ENCODE results near the gene SLC35A1.

The SLC35A1 gene

DNA sequence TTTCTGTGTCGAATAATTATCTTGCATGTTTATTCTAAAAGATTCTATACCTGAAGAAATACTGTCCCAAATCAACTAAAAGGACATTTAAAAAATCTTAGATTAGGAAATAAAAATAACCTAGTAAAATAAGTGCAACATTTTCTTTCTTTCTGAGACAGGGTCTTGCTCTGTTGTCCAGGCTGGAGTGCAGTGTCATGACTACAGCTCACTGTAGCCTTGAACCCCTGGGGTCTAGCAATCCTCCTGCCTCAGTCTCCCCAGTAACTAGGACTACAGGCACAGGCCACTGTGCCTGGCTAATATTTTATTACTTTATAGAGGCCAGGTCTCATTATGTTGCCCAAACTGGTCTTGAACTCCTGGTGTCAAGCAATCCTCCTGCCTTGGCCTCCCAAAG lies 68.3 kb downstream of the SLC35A1 start:
- Histone ChIP-seq H3F3A (ENCODE audit: insufficient read depth) (0 out of 2 replicates have a peak, but pooled peaks cover 2% of the 10 kb centered on the region), H3K4me2 (ENCODE audit: low read depth, low read length, poor library complexity, severe bottlenecking) (no peak overlapping the region), H3K9me2 (replicated peaks; ENCODE audit: insufficient read depth, low read length) (no peaks in the 10 kb centered on the region), H3K4me3 (ENCODE audit: insufficient read depth, low read length, poor library complexity, severe bottlenecking) (no peak overlapping the region), H3K36me3 (ENCODE audit: low read length) (peaks cover 31% of the 10 kb centered on the region), H3K9me3 (ENCODE audit: insufficient read depth, low read length) (peaks cover 5% of the 10 kb centered on the region; the same call in 1 of the 2 replicates), H3K27ac (ENCODE audit: low read depth, low read length) (no peak overlapping the region), H3K27me3 (ENCODE audit: low read length) (no peaks in the 10 kb centered on the region), H3K9ac (ENCODE audit: low read length) (no peak overlapping the region), H2AFZ (ENCODE audit: low read depth, low read length, severe bottlenecking) (no peak overlapping the region), H3K79me2 (ENCODE audit: insufficient read depth, low read length) (no peaks in the 10 kb centered on the region), H4K20me1 (ENCODE audit: low read depth, low read length) (no peaks in the 10 kb centered on the region)
- TF ChIP-seq, protein P1, sequence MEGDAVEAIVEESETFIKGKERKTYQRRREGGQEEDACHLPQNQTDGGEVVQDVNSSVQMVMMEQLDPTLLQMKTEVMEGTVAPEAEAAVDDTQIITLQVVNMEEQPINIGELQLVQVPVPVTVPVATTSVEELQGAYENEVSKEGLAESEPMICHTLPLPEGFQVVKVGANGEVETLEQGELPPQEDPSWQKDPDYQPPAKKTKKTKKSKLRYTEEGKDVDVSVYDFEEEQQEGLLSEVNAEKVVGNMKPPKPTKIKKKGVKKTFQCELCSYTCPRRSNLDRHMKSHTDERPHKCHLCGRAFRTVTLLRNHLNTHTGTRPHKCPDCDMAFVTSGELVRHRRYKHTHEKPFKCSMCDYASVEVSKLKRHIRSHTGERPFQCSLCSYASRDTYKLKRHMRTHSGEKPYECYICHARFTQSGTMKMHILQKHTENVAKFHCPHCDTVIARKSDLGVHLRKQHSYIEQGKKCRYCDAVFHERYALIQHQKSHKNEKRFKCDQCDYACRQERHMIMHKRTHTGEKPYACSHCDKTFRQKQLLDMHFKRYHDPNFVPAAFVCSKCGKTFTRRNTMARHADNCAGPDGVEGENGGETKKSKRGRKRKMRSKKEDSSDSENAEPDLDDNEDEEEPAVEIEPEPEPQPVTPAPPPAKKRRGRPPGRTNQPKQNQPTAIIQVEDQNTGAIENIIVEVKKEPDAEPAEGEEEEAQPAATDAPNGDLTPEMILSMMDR (IDR thresholded peaks at IDR 0.05; ENCODE audit: insufficient read depth, low read length, poor library complexity, severe bottlenecking), result no peak
- no peak for TF ChIP-seq EZH2phosphoT487 (conservative IDR thresholded peaks at IDR 0.05; ENCODE audit: low read length)

DNA sequence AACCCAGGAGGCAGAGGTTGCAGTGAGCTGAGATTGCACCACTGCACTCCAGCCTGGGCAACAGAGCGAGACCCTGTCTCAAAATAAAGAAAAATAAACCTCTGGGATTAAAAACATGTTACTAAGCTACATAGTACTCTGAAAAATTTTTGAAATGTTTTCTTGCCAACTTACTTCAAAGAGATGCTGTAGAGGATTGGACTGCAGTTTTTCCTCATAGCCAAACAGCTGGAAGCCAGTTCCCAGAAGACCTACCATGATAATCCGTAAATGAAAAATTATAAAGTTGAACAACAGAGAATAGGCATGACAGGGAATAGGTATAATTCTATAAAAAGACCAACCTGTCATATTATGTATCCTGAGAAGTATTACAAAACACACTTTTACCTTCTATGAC lies 69.0 kb downstream of the SLC35A1 start:
- no peak for TF ChIP-seq EZH2phosphoT487 (conservative IDR thresholded peaks at IDR 0.05; ENCODE audit: low read length)
- TF ChIP-seq, protein P1 (IDR thresholded peaks at IDR 0.05; ENCODE audit: insufficient read depth, low read length, poor library complexity, severe bottlenecking), result no peak
- H3K4me2 ChIP-seq (ENCODE audit: low read depth, low read length, poor library complexity, severe bottlenecking), result no peak overlapping the region
- H3K4me3 ChIP-seq (ENCODE audit: insufficient read depth, low read length, poor library complexity, severe bottlenecking), result no peak overlapping the region
- peaks cover 31% of the 10 kb centered on the region for H3K36me3 ChIP-seq (ENCODE audit: low read length)
- no peak overlapping the region for H3K9ac ChIP-seq (ENCODE audit: low read length)
- no peak overlapping the region for H2AFZ ChIP-seq (ENCODE audit: low read depth, low read length, severe bottlenecking)
- H3K27me3 ChIP-seq (ENCODE audit: low read length), result no peaks in the 10 kb centered on the region
- H3K79me2 ChIP-seq (ENCODE audit: insufficient read depth, low read length), result no peaks in the 10 kb centered on the region
- H3K9me2 ChIP-seq (replicated peaks; ENCODE audit: insufficient read depth, low read length), result no peaks in the 10 kb centered on the region
- no peak overlapping the region for H3K27ac ChIP-seq (ENCODE audit: low read depth, low read length)
- peaks cover 5% of the 10 kb centered on the region; the same call in 1 of the 2 replicates for H3K9me3 ChIP-seq (ENCODE audit: insufficient read depth, low read length)
- no peaks in the 10 kb centered on the region for H4K20me1 ChIP-seq (ENCODE audit: low read depth, low read length)
- 0 out of 2 replicates have a peak, but pooled peaks cover 2% of the 10 kb centered on the region for H3F3A ChIP-seq (ENCODE audit: insufficient read depth)

DNA sequence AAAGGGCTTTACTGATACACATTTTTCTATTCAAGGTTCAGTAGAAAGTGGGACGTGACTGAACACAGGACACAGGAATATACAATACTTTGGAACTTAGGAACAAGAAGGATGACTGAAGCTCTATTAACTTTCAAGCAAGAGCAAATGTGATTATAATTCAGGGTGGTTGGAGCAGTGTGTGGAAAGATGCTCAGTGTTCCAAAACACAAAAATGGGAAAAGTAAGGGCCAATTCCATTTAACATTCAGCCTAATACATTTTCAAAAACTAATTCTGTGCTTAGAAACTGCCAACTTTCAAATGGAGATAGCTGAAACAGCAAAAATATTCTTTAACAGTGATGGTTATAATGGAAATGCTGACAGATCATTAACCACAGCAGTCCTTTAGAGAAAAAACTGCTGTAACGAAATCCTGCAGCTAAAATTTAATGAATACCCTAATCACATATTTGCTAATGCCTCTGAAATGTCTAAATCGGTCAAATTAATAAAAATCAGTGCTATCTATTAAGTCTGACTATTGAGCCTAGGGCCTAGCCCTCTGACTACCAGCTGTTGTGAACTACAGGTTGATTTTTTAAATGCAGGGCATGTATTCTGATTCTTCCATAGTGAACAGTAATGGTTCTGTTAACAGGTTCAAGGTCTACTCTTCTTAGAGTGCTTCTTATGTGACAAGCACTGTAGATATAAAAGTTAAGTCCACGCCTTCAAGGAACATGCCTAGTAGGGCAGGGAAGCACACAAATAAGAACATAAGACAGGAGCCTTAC lies 71.1 kb downstream of the SLC35A1 start:
- Histone ChIP-seq H3K36me3 (ENCODE audit: low read length) (peaks cover 35% of the 10 kb centered on the region), H3F3A (ENCODE audit: insufficient read depth) (no peaks in the 10 kb centered on the region), H4K20me1 (ENCODE audit: low read depth, low read length) (no peaks in the 10 kb centered on the region), H3K79me2 (ENCODE audit: insufficient read depth, low read length) (no peaks in the 10 kb centered on the region), H3K4me3 (ENCODE audit: insufficient read depth, low read length, poor library complexity, severe bottlenecking) (no peak overlapping the region), H3K27ac (ENCODE audit: low read depth, low read length) (no peak overlapping the region), H3K9me2 (replicated peaks; ENCODE audit: insufficient read depth, low read length) (no peaks in the 10 kb centered on the region), H3K9me3 (ENCODE audit: insufficient read depth, low read length) (peaks cover 5% of the 10 kb centered on the region; the same call in 1 of the 2 replicates), H3K27me3 (ENCODE audit: low read length) (no peaks in the 10 kb centered on the region), H3K9ac (ENCODE audit: low read length) (no peak overlapping the region), H3K4me2 (ENCODE audit: low read depth, low read length, poor library complexity, severe bottlenecking) (no peak overlapping the region), H2AFZ (ENCODE audit: low read depth, low read length, severe bottlenecking) (no peak overlapping the region)
- TF ChIP-seq EZH2phosphoT487 (conservative IDR thresholded peaks at IDR 0.05; ENCODE audit: low read length), result no peak
- TF ChIP-seq, protein P1 (IDR thresholded peaks at IDR 0.05; ENCODE audit: insufficient read depth, low read length, poor library complexity, severe bottlenecking), result no peak
